Measurements from ENCODE around the gene TASP1. TPM values are rescaled to one million over a fixed set of nuclear protein-coding genes. Genes with fewer than 3 reads are reported as not detected.

Gene TASP1
- total RNA-seq, 1 donor: 9.4 TPM

GRCh38 chr20:13656721-13657368 lies 18.1 kb upstream of the TASP1 start:
- no peak for TF ChIP-seq CTCF (IDR thresholded peaks at IDR 0.05; ENCODE audit: extremely low read depth, low read depth, low read length)
- no peak overlapping the region for H3K4me3 ChIP-seq (ENCODE audit: insufficient read depth, low read length)
- H3K27me3 ChIP-seq (ENCODE audit: insufficient read depth, low read length): peaks cover 7% of the 10 kb centered on the region
- H3K4me2 ChIP-seq (ENCODE audit: insufficient read depth, low read length): no peak overlapping the region
- no peak for DNase-seq (ENCODE audit: insufficient read length, low spot score, missing footprints)
- H3K9me3 ChIP-seq (ENCODE audit: low read depth, low read length): no peaks in the 10 kb centered on the region
- H3K79me2 ChIP-seq (ENCODE audit: insufficient read depth, low read length): no peaks in the 10 kb centered on the region
- no peaks in the 10 kb centered on the region for H3K4me1 ChIP-seq (ENCODE audit: insufficient read depth, low read length)
- H3K36me3 ChIP-seq (ENCODE audit: insufficient read depth, low read length): no peaks in the 10 kb centered on the region
- no peak overlapping the region for H3K27ac ChIP-seq (ENCODE audit: low read depth, low read length)
- no peak overlapping the region for H2AFZ ChIP-seq (ENCODE audit: low read length)
- H4K20me1 ChIP-seq (ENCODE audit: insufficient read depth, low read length): no peaks in the 10 kb centered on the region

- H3K27ac ChIP-seq (ENCODE audit: low read depth, low read length): no peak overlapping the region
- no peak overlapping the region for H2AFZ ChIP-seq (ENCODE audit: low read length)
- H3K27me3 ChIP-seq (ENCODE audit: insufficient read depth, low read length): peaks cover 7% of the 10 kb centered on the region
Measured at GRCh38 chr20:13654463-13655023, 15.8 kb upstream of the TASP1 start.

GRCh38 chr20:13650474-13650873 lies 11.7 kb upstream of the TASP1 start:
- no peak for TF ChIP-seq CTCF (IDR thresholded peaks at IDR 0.05; ENCODE audit: extremely low read depth, low read depth, low read length)
- Histone ChIP-seq H3K36me3 (ENCODE audit: insufficient read depth, low read length) (no peaks in the 10 kb centered on the region), H3K27ac (ENCODE audit: low read depth, low read length) (no peak overlapping the region), H3K79me2 (ENCODE audit: insufficient read depth, low read length) (no peaks in the 10 kb centered on the region), H3K4me2 (ENCODE audit: insufficient read depth, low read length) (no peak overlapping the region), H2AFZ (ENCODE audit: low read length) (no peak overlapping the region), H3K4me1 (ENCODE audit: insufficient read depth, low read length) (no peaks in the 10 kb centered on the region), H3K9me3 (ENCODE audit: low read depth, low read length) (no peaks in the 10 kb centered on the region), H4K20me1 (ENCODE audit: insufficient read depth, low read length) (no peaks in the 10 kb centered on the region), H3K27me3 (ENCODE audit: insufficient read depth, low read length) (peaks cover 4% of the 10 kb centered on the region), H3K4me3 (ENCODE audit: insufficient read depth, low read length) (no peak overlapping the region)
- no peak for DNase-seq (ENCODE audit: insufficient read length, low spot score, missing footprints)

More at GRCh38 chr20:13654463-13655023, 15.8 kb upstream of the TASP1 start:
- no peak for DNase-seq (ENCODE audit: insufficient read length, low spot score, missing footprints)
- no peaks in the 10 kb centered on the region for H3K79me2 ChIP-seq (ENCODE audit: insufficient read depth, low read length)
- no peak overlapping the region for H3K4me3 ChIP-seq (ENCODE audit: insufficient read depth, low read length)
- no peaks in the 10 kb centered on the region for H4K20me1 ChIP-seq (ENCODE audit: insufficient read depth, low read length)
- no peak for TF ChIP-seq CTCF (IDR thresholded peaks at IDR 0.05; ENCODE audit: extremely low read depth, low read depth, low read length)
- H3K4me1 ChIP-seq (ENCODE audit: insufficient read depth, low read length): no peaks in the 10 kb centered on the region
- no peak overlapping the region for H3K4me2 ChIP-seq (ENCODE audit: insufficient read depth, low read length)
- no peaks in the 10 kb centered on the region for H3K36me3 ChIP-seq (ENCODE audit: insufficient read depth, low read length)
- no peaks in the 10 kb centered on the region for H3K9me3 ChIP-seq (ENCODE audit: low read depth, low read length)

GRCh38 chr20:13648291-13649228 lies 9.8 kb upstream of the TASP1 start:
- H3K27me3 ChIP-seq (ENCODE audit: insufficient read depth, low read length): peaks cover 4% of the 10 kb centered on the region
- no peak overlapping the region for H2AFZ ChIP-seq (ENCODE audit: low read length)
- H4K20me1 ChIP-seq (ENCODE audit: insufficient read depth, low read length): no peaks in the 10 kb centered on the region
- no peaks in the 10 kb centered on the region for H3K9me3 ChIP-seq (ENCODE audit: low read depth, low read length)
- no peaks in the 10 kb centered on the region for H3K36me3 ChIP-seq (ENCODE audit: insufficient read depth, low read length)
- H3K4me3 ChIP-seq (ENCODE audit: insufficient read depth, low read length): no peak overlapping the region
- peak; percentile 53 for DNase-seq (ENCODE audit: insufficient read length, low spot score, missing footprints)
- H3K79me2 ChIP-seq (ENCODE audit: insufficient read depth, low read length): no peaks in the 10 kb centered on the region
- H3K4me2 ChIP-seq (ENCODE audit: insufficient read depth, low read length): no peak overlapping the region
- no peak overlapping the region for H3K27ac ChIP-seq (ENCODE audit: low read depth, low read length)
- H3K4me1 ChIP-seq (ENCODE audit: insufficient read depth, low read length): no peaks in the 10 kb centered on the region
- no peak for TF ChIP-seq CTCF (IDR thresholded peaks at IDR 0.05; ENCODE audit: extremely low read depth, low read depth, low read length)

Measured in osteoblast (primary cell).